Measurements from ENCODE around the gene IRAK1BP1.

GRCh38 chr6:78861509-78861908, 5.8 kb upstream of the IRAK1BP1 start:
- TF ChIP-seq CTCF (IDR thresholded peaks at IDR 0.05) (no peak), ZFX (IDR thresholded peaks at IDR 0.05; ENCODE audit: borderline replicate concordance) (no peak)
